AG09319 (cell line): ENCODE results near the gene SLC2A3.
"Not testable (repeated sequence)": the region's sequence is repeated elsewhere in the genome, so short reads cannot be mapped to it uniquely, and the experiment has no call there.

Source experiments
- DNase-seq: peaks from one replicate; pipeline ENCODE4 v3.0.0-alpha.2; 2010; ENCODE audit warnings: low read depth; ENCODE audit errors: extremely low read depth
- TF ChIP-seq, protein P1 (sequence below): IDR thresholded peaks from 2 replicates; pipeline ENCODE4 v1.5.1; 2011; ENCODE audit warnings: low read depth, mild to moderate bottlenecking, inconsistent platforms, low read length, moderate library complexity

SLC2A3 gene

GRCh38 chr12:7917392-7918267 lies 18.4 kb downstream of the SLC2A3 start:
- DNase-seq, result no peak
- TF ChIP-seq, protein P1, sequence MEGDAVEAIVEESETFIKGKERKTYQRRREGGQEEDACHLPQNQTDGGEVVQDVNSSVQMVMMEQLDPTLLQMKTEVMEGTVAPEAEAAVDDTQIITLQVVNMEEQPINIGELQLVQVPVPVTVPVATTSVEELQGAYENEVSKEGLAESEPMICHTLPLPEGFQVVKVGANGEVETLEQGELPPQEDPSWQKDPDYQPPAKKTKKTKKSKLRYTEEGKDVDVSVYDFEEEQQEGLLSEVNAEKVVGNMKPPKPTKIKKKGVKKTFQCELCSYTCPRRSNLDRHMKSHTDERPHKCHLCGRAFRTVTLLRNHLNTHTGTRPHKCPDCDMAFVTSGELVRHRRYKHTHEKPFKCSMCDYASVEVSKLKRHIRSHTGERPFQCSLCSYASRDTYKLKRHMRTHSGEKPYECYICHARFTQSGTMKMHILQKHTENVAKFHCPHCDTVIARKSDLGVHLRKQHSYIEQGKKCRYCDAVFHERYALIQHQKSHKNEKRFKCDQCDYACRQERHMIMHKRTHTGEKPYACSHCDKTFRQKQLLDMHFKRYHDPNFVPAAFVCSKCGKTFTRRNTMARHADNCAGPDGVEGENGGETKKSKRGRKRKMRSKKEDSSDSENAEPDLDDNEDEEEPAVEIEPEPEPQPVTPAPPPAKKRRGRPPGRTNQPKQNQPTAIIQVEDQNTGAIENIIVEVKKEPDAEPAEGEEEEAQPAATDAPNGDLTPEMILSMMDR, result no peak

DNA sequence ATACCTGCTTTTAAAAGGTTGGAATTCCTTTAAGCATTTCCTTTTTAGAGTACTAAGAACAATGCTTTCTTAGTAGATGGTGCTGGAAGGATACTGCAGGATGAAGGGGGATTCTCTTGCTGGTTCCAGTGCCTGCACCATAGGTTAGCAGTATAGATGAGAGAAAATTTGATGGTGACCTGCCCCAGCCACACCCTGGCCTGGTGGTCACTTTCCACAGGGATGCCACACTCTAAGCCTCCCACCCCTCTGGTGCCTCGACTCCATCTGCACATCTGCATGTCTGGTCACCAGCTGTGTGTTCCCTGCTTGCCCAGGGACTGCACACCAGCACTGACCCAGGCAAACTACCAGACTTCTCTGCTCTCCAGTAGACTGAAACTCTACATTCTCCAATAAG lies 19.1 kb downstream of the SLC2A3 start:
- no peak for DNase-seq
- TF ChIP-seq, protein P1, result no peak

GRCh38 chr12:7915661-7916403 lies 20.2 kb downstream of the SLC2A3 start:
- TF ChIP-seq, protein P1, result no peak
- DNase-seq, result no peak

- DNase-seq, result not testable (repeated sequence)
Measured at GRCh38 chr12:7910106-7910505, 25.9 kb downstream of the SLC2A3 start.

GRCh38 chr12:7907009-7907408 lies 29.0 kb downstream of the SLC2A3 start:
- DNase-seq, result no peak
- TF ChIP-seq, protein P1, result peak; percentile 28

DNA sequence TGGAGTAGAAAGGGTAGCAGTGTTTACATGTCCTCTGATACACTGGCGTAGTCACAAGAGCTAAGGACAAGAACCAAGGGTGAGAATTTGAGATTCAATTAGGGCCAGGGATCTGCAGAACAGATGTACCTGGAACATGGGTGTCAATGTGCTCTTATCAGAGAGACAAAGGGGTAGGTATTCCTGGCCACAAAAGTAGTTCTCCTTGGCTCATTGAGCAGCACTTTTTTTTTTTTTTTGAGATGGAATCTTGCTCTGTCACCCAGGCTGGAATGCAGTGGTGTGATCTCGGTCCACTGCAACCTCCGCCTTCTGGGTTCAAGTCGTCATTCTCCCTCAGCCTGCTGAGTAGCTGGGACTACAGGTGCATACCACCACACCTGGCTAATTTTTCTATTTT lies 29.7 kb downstream of the SLC2A3 start:
- not testable (repeated sequence) for DNase-seq

- not testable (repeated sequence) for DNase-seq
Measured at GRCh38 chr12:7905600-7906125, 30.3 kb downstream of the SLC2A3 start.

DNA sequence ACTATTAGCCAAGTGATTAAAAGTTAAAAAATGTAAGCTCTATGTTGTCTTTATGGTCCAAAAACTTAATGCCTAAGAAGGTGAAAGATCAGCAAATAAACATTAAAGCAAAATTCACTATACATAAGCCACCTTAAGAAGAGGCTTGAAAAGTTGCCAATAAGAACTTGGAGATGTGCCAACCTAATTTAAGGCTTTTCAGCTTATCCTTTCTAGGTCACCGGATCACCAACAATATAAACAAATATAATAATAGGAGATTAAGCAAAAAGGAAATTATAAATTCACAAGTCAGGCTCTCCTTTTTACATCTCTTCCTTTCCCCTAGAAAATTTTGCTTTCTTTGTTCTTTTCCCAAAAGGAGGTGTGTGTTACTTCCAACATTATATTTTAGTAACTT lies 30.9 kb downstream of the SLC2A3 start:
- TF ChIP-seq, protein P1, result no peak
- no peak for DNase-seq

- not testable (repeated sequence) for DNase-seq
Measured at GRCh38 chr12:7902416-7902815, 33.6 kb downstream of the SLC2A3 start.
